Measurements from ENCODE around the gene MUCL3. TPM values are rescaled to one million over a fixed set of nuclear protein-coding genes. Genes with fewer than 3 reads are reported as not detected.

The MUCL3 gene
- polyA plus RNA-seq, 1 donor (not counting 4 experiments of a cell fraction or from before 2014, with no cell fraction given): not detected

DNA sequence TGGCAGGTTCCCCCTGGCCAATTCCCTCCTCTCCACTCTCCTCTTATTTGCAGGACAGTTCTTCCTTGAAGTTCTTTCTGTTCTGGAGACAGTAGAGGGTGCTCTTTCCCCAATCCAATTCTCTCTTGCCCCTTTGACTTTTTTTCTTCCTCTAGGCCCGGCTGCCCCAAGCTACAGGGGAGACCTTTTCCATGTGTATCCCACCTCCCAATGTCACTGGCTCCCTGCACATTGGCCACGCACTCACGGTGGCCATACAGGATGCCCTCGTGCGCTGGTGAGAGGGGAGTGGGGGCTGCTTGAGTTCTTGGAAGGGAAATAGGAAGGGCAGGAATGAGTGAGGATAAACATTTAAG lies 25.2 kb upstream of the MUCL3 start:
- H3K27ac ChIP-seq (ENCODE audit: control insufficient read depth, insufficient read depth, low read length): peak overlapping the region; percentile 59
- peak overlapping the region; percentile 96 for H3K4me2 ChIP-seq (ENCODE audit: control insufficient read depth, extremely low read depth, insufficient read depth, low read depth, low read length)
- no peak overlapping the region for H3K9ac ChIP-seq (ENCODE audit: control insufficient read depth, extremely low read depth, insufficient read depth, low read length)
- peaks cover 23 to 26% of the 10 kb centered on the region in 2 experiments for H3K36me3 ChIP-seq (ENCODE audit: control insufficient read depth in 2 of 2, extremely low read depth in 1 of 2, insufficient read depth in 2 of 2, low read length in 2 of 2)
- no peaks in the 10 kb centered on the region for H3K79me2 ChIP-seq (ENCODE audit: control insufficient read depth, insufficient read depth, low read length)
- no peaks in the 10 kb centered on the region for H3K9me1 ChIP-seq (ENCODE audit: control insufficient read depth, extremely low read depth, insufficient read depth, low read length)
- dilution Hi-C loops (cut with MboI; ENCODE audit: extremely low pct_ligation_motif_present, low sequenced_read_pairs): no loop called here
- H3K4me1 ChIP-seq (ENCODE audit: control insufficient read depth, extremely low read depth, insufficient read depth, low read length): peaks cover 22% of the 10 kb centered on the region
- no peaks in the 10 kb centered on the region for H3K27me3 ChIP-seq (ENCODE audit: control insufficient read depth, extremely low read depth, insufficient read depth, low read length)
- H3K9me3 ChIP-seq (ENCODE audit: control insufficient read depth, low read depth, low read length): no peaks in the 10 kb centered on the region
- H2AFZ ChIP-seq (ENCODE audit: control insufficient read depth, low read length): no peak overlapping the region
- peak overlapping the region in 1 of 3 experiments; percentile 77 for H3K4me3 ChIP-seq (ENCODE audit: control insufficient read depth in 2 of 3, extremely low read depth in 1 of 3, insufficient read depth in 2 of 3, low read depth in 1 of 3, low read length in 3 of 3)
- TF ChIP-seq, protein P1, sequence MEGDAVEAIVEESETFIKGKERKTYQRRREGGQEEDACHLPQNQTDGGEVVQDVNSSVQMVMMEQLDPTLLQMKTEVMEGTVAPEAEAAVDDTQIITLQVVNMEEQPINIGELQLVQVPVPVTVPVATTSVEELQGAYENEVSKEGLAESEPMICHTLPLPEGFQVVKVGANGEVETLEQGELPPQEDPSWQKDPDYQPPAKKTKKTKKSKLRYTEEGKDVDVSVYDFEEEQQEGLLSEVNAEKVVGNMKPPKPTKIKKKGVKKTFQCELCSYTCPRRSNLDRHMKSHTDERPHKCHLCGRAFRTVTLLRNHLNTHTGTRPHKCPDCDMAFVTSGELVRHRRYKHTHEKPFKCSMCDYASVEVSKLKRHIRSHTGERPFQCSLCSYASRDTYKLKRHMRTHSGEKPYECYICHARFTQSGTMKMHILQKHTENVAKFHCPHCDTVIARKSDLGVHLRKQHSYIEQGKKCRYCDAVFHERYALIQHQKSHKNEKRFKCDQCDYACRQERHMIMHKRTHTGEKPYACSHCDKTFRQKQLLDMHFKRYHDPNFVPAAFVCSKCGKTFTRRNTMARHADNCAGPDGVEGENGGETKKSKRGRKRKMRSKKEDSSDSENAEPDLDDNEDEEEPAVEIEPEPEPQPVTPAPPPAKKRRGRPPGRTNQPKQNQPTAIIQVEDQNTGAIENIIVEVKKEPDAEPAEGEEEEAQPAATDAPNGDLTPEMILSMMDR (optimal IDR thresholded peaks at IDR 0.05 in 1 of 3, IDR thresholded peaks at IDR 0.05 in 1 of 3, conservative IDR thresholded peaks at IDR 0.05 in 1 of 3; ENCODE audit: extremely low read depth in 1 of 3, insufficient read depth in 2 of 3, low read length in 3 of 3): peak; percentile 56 to 64 (median 60)
- no peak for TF ChIP-seq EZH2 (IDR thresholded peaks at IDR 0.05; ENCODE audit: low read length)
- no peak for DNase-seq (ENCODE audit: low read depth, low spot score)
- peak; percentile 71 for FAIRE-seq
- H4K20me1 ChIP-seq (ENCODE audit: control insufficient read depth, extremely low read depth, insufficient read depth, low read length): no peaks in the 10 kb centered on the region

- Histone ChIP-seq H3K4me1 (ENCODE audit: control insufficient read depth, extremely low read depth, insufficient read depth, low read length) (peaks cover 26% of the 10 kb centered on the region), H3K4me2 (ENCODE audit: control insufficient read depth, extremely low read depth, insufficient read depth, low read depth, low read length) (no peak overlapping the region), H4K20me1 (ENCODE audit: control insufficient read depth, extremely low read depth, insufficient read depth, low read length) (no peaks in the 10 kb centered on the region), H3K9ac (ENCODE audit: control insufficient read depth, extremely low read depth, insufficient read depth, low read length) (no peak overlapping the region), H3K4me3 (ENCODE audit: control insufficient read depth in 2 of 3, extremely low read depth in 1 of 3, insufficient read depth in 2 of 3, low read depth in 1 of 3, low read length in 3 of 3) (no peak overlapping the region), H3K27ac (ENCODE audit: control insufficient read depth, insufficient read depth, low read length) (no peak overlapping the region), H3K79me2 (ENCODE audit: control insufficient read depth, insufficient read depth, low read length) (no peaks in the 10 kb centered on the region), H3K9me1 (ENCODE audit: control insufficient read depth, extremely low read depth, insufficient read depth, low read length) (no peaks in the 10 kb centered on the region), H2AFZ (ENCODE audit: control insufficient read depth, low read length) (no peak overlapping the region), H3K36me3 (ENCODE audit: control insufficient read depth in 2 of 2, extremely low read depth in 1 of 2, insufficient read depth in 2 of 2, low read length in 2 of 2) (peaks cover 14 to 30% of the 10 kb centered on the region in 2 experiments), H3K27me3 (ENCODE audit: control insufficient read depth, extremely low read depth, insufficient read depth, low read length) (no peaks in the 10 kb centered on the region), H3K9me3 (ENCODE audit: control insufficient read depth, low read depth, low read length) (no peaks in the 10 kb centered on the region)
- dilution Hi-C loops (cut with MboI; ENCODE audit: extremely low pct_ligation_motif_present, low sequenced_read_pairs): no loop called here
- no peak for FAIRE-seq
- DNase-seq (ENCODE audit: low read depth, low spot score): no peak
- TF ChIP-seq, protein P1 (optimal IDR thresholded peaks at IDR 0.05 in 1 of 3, IDR thresholded peaks at IDR 0.05 in 1 of 3, conservative IDR thresholded peaks at IDR 0.05 in 1 of 3; ENCODE audit: extremely low read depth in 1 of 3, insufficient read depth in 2 of 3, low read length in 3 of 3): no peak
- TF ChIP-seq EZH2 (IDR thresholded peaks at IDR 0.05; ENCODE audit: low read length): no peak
These were observed 23.7 kb upstream of the MUCL3 start for GRCh38 chr6:30917041-30917440.

Data from keratinocyte (primary cell).